GM18951 (cell line): Measurements from ENCODE around the gene KRTAP22-2.

Experiments
- POLR2A ChIP-seq: IDR thresholded peaks from 4 replicates; pipeline ENCODE4 v1.6.1; 2011; ENCODE audit warnings: mild to moderate bottlenecking; ENCODE audit not compliant: insufficient read length, insufficient read depth; ENCODE audit errors: extremely low read depth
- in situ Hi-C: fragments of 300-500 bp; cut with MboI; formaldehyde crosslinking; loops from one replicate; pipeline ENCODE4 v1.12.0; 2022; ENCODE audit warnings: low sequenced_read_pairs, mixed read lengths, inconsistent platforms; ENCODE audit not compliant: unreplicated experiment

The KRTAP22-2 gene

DNA sequence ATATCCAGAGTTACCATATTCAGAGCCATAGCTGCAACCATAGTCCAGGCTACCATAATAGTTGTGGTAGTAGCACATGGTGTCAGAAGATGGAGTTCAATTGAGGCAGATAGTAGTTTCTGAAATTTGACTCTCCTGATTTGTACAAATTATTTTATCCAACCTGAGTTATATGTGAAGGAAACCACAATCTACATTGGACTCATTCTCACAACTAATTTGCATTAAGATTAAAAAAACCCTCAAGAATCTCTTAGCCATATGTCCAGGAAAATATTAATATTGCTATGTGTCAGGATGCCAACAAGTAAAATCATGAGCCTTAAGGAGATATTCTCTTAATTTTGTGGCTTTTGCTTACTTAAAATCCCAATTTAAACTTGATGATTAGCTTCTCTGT, at the start of gene KRTAP22-2:
KRTAP22-2 (minus strand) TSS at position 101 of the 400 bp plus-strand sequence.
- in situ Hi-C loops, result no loop called here
- TF ChIP-seq POLR2A, result no peak

DNA sequence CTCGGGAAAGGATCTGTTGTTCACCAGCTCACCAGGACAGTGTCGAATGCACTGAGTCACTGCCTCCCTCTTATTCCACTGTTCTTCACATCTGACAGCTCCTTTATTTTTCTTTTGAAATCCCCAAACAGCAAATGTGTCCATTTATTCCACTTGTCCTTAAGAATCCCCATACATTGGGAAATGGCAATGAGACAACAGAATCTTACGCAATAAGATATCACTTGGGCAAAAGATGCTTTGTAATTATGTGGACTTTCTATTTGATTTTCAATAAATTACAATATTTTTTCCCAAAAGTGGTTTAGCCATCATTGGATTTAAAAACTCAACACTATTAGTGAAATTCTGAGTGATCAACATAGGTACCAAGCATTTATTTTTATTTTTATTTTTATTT, 48.5 kb upstream of the KRTAP22-2 start:
- TF ChIP-seq POLR2A, result no peak
- in situ Hi-C loops, result no loop called here

DNA sequence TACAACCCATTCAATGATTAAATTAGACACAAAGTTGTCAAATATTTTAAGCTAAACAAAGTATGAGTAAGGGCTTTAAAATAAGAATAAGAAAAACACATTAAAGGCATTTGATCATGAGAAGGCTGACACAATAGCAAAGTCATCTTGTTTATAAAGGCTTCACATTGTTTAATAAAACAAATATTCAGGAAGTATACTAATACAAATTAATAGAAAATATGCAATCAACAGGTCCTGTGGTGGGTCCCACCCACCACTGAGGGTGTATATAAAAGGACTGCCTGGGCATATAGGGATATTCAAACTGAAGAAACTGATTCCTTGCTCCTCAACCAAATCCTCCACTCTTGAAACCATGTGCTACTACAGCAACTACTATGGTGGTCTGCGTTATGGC, 44.7 kb upstream of the KRTAP22-2 start, which contains the start of gene KRTAP20-2:
KRTAP20-2 (plus strand) TSS at position 301 of the 400 bp plus-strand sequence; CDS start at position 359, 58 bp downstream.
- in situ Hi-C loops, result no loop called here
- TF ChIP-seq POLR2A, result no peak

DNA sequence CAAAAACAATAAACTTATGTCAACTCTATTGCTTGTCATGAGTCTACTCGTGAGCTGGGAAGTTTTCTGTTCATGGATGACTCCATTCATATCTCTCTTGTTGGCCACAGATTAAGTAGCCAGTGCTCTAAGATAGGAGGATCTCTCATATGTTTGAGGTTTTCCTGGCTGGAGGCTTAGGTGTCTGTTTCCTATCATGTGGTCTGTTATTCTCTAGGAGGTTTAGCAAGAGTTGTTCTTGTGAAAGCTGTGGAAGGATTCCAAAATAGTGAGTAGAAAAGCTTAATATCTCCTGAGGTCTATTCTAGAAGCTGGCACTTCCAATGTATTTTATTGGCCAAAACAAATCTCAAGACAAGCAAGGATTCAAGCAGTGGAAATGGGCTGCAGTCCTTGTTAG, 39.0 kb upstream of the KRTAP22-2 start:
- no peak for TF ChIP-seq POLR2A
- in situ Hi-C loops, result no loop called here

DNA sequence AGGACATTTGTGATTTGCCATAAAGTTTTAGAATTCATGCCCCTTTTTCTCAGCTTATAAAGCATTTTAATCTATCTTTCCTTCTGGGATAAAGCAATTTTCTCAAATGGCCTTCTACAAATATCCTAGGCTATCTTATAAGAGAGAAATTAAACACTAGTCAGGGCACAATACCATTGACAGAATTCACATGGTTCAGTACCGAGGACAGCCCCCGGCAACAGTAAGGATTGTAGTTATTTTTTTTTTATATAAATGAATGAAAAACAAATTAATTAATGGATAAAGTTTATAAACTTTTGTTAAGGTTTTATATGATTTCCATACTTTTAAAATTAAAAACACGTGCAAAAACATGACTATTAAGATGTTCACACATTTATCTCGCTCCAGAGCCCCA, 37.9 kb upstream of the KRTAP22-2 start:
- no peak for TF ChIP-seq POLR2A
- in situ Hi-C loops, result no loop called here

DNA sequence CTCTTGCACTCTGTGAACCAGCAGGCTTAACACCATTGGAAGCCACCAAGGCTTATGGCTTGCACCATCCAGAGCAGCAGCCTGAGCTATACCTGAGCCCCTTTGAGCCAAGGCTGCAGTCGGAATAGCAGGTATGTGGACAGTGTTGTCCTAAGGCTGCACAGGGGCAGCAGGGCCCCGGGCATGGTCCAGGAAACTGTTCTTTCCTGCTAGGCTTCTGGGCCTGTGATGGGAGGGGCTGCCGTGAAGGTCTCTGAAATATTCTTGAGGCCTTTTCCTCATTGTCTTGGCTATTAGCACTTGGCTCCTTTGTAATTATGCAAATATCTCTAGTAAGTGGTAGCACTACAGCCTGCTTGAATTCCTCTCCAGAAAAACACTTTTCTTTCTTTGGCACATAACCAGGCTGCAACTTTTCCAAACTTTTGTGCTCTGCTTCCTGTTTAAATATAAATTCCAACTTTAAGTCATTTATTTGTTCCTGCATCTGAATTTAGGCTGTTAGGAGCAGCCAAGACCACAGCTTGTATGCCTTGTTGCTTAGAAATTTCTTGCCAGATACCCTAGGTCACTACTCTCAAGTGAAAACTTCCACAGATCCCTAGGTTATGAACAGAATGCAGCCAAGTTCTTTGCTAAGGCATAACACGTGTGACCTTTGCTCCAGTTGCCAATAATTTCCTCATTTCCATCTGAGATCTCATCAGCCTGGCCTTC, 35.4 kb upstream of the KRTAP22-2 start:
- in situ Hi-C loops, result no loop called here

DNA sequence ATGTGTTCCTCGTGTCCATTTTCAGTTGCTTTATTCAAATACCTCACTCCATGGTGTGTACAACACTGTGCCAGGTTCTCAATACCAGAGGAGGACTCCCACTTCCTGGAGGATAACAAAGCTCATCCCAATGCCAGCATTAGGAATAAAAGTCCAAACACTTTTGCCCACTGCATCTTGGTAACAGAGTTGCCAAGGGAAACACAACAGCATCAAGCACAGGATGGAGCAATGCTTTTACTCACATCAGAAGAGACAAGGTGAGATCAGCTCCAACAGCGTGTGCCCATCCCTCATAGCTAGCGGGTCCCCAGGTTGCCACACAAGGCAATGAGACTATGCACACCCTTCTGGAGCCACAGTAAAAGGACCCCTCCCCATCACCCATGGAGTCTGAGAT, 33.2 kb upstream of the KRTAP22-2 start:
- in situ Hi-C loops, result no loop called here
- TF ChIP-seq POLR2A, result no peak

More for the DNA sequence above, 35.4 kb upstream of the KRTAP22-2 start:
- TF ChIP-seq POLR2A, result no peak

DNA sequence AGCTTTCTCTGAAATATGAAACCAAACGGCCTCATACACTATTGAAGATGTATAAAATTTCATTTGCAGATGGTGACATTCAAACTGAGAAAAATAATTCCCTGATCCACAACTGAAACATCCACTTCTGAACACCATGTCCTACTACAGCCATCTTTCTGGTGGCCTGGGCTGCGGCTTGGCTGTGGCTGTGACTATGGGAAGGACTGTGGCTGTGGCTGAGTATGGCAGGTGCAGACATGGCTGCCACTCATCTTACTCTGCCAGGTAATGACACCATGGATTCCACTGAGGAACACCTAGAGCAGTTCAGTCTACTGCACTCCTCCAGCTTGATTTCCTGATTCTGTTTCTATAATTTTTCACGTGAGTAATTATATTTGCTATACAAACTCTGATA, 30.3 kb upstream of the KRTAP22-2 start, which contains the start of gene KRTAP20-4:
KRTAP20-4 (plus strand) TSS at position 106 of the 400 bp plus-strand sequence.
- no peak for TF ChIP-seq POLR2A
- in situ Hi-C loops, result no loop called here

DNA sequence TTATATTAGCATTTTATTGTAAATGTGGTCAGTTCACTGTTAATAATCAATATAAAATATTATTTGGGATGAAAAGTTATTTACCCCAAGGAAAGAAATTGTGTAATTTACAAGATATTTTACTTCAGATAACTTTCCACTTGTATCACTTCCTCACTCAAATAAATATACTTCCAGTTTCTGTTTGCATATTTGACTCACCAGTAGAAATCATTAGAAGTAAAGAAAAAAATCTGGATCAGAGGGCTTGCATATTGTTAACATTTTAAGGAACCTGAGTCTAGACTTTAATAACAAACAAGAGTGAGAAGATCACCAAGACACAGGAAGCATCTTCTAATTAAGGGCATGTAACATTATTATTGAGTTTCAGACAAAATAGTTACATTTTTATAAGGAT, 29.9 kb upstream of the KRTAP22-2 start:
- TF ChIP-seq POLR2A, result no peak
- in situ Hi-C loops, result no loop called here

DNA sequence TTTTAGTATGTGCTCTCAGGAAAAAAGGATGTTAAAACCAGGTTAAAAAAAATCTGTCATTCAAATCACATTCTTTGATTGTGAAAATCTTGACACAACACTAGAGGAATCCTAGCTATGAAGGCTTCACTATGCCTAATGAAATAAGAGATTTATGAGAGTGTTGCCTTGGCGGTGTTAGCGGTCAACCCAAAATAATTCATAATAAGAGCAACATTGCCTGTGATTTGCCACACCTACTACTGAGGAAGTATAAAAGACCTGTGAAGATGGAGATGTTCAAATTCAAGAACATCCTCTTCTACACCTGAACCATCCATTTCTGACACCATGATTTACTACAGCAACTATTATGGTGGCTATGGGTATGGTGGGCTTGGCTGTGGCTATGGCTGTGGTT, 25.9 kb upstream of the KRTAP22-2 start, which contains the start of gene KRTAP20-1:
KRTAP20-1 (plus strand) TSS at position 301 of the 400 bp plus-strand sequence; CDS start at position 331, 30 bp downstream.
- in situ Hi-C loops, result no loop called here
- TF ChIP-seq POLR2A, result no peak

DNA sequence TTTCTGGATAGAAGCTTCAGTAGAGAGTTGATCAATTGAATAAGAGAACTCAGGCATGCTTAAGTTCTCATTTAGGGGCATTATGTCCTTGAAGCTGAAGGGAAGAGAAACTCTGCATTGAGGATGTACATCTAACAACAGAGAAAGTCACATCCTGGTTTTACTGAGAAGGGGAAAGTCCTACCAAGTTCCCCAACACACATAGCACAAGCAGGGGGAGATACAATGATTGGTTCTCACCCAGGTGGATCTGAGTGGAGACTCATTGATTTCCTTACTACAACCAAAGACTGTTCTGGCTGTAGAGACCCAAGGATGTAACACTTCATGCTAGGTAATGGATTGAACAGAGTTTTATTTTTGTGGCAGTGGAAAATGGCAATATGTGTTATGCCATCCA, 25.0 kb upstream of the KRTAP22-2 start:
- in situ Hi-C loops, result no loop called here
- no peak for TF ChIP-seq POLR2A

DNA sequence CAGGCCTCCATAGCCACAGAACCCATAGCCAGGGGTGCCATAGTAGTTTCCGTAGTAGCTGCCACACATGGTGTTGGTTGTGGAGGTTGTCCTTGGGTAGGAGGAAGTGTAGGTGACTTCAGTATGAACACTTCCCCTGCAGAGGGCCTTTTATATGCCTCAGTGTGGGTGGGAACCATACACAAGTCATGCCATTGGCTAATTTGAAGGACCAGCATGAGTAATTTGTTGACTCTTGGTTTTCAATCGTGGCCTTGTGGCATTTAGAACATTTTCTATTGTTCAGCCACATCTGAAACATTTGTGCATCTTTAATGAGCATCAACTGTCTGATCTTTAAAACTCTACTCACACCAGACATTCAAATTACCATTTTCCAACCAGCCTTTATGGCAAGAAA, 23.6 kb upstream of the KRTAP22-2 start, which contains the start of gene KRTAP6-1:
KRTAP6-1 (minus strand) TSS at position 95 of the 400 bp plus-strand sequence; CDS start at position 69, 26 bp downstream.
- no peak for TF ChIP-seq POLR2A

DNA sequence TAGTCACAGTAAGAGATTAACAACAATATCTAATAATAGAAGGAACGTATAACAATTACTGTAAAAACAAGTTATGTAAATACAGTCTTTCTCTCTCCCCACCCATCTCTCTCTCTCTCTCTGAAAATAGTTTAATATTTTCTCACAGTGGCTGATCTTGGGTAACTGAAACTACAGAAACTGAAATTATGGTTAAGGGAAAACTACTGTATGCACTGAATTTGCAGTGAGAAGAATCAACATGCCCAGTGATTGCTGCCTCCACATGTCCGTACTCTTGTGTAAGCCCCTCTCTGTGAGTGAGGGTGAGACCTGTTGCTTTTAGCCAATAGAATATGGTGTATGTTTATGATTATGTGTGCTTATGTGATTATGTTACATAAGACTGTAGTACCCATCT, 21.9 kb upstream of the KRTAP22-2 start:
- no peak for TF ChIP-seq POLR2A
- in situ Hi-C loops, result no loop called here

More for the DNA sequence above, 23.6 kb upstream of the KRTAP22-2 start, which contains the start of gene KRTAP6-1:
- in situ Hi-C loops, result no loop called here

DNA sequence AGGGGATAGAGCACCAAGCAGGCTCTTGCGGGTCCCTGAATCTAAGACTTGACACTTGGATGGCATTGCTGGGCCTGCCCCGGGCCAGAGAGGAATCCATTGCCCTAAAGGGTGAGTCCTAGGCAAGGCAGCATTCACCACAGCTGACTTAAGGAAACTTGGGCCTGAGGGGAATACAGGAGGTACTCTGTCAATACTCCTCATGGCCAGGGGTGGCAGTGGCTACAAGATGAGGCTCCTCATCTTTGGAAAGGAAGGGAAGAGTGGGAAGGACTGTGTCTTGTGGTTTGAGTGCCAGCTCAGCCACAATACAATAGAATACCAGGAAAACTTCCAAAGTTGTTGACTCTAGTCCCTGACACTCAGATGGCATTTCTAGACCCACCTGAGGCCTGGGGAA, 15.8 kb upstream of the KRTAP22-2 start:
- no peak for TF ChIP-seq POLR2A
- in situ Hi-C loops, result no loop called here

DNA sequence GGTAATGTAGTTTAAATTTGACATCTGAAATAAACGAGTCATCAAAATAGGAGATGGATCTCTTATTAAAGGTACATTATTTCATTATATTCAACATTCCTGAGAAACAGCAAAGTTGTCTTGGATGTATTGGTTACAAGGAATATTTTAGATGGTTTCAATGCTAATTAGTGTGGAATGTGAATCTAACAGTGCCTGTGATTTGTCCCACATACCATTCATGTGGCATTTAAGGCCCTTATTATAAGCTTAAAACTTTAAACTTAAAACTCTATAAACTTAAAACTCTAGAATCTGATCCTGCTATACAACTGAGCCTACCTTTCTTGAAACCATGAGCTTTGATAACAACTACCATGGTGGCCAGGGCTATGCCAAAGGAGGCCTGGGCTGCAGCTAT, 10.6 kb upstream of the KRTAP22-2 start, which contains the start of gene KRTAP22-1:
KRTAP22-1 (plus strand) TSS at position 301 of the 400 bp plus-strand sequence.
- in situ Hi-C loops, result no loop called here
- TF ChIP-seq POLR2A, result no peak

DNA sequence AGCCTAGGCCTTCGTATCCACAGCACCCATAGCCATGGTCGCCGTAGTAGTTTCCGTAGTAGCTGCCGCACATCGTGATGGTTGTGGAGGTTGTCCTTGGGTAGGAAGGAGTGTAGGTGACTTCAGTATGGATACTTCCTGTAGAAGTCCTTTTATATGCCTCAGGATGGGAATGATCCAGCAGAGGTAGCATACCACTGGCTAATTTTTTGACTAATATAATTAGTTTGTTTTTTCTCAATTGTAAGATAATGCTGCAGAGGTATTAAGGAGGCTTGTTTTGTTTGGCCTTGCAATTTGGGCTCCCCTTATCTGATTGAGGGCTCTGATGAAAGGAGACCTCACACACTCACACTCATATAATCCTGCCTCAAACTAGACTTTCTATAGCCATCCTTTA, 8.6 kb upstream of the KRTAP22-2 start, which contains the start of gene KRTAP6-2:
KRTAP6-2 (minus strand) TSS at position 101 of the 400 bp plus-strand sequence; CDS start at position 73, 28 bp downstream.
- in situ Hi-C loops, result no loop called here
- TF ChIP-seq POLR2A, result no peak
